SIG-M5 treated with dmso at 0.1 percent for 504 hours (cell line): Measurements from ENCODE around the gene CCDC73.

Source experiments
- DNase-seq: peaks from one replicate; lab custom pipeline; 2025; ENCODE audit not compliant: unreplicated experiment; lab: John Stamatoyannopoulos, UW

CCDC73 gene

GRCh38 chr11:32794439-32794838, at the start of gene CCDC73:
Gene CCDC73, minus strand, starts transcription at chr11:32794662. Its CDS starts 34,419 bp downstream, at chr11:32760243.
- no peak for DNase-seq

DNA sequence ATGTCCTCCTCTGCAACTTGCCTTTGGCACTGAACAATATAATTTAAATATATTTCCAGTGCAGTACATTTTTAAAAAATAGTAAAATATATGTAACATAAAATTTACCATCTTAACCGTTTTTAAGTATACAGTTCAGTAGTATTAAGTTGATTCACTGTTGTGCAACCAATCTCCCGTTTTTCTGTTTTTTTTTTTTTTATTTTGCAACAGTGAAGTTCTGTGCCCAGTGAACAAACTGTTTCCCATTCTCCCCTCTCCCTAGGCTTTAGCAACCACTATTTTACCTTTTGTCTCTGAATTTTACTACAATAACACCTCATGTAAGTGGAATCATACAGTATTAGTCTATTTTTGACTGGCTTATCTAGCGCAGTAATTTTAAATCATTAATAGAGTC, 49.1 kb upstream of the CCDC73 start:
- DNase-seq, result peak; percentile 12

GRCh38 chr11:32840587-32840986, 46.1 kb upstream of the CCDC73 start:
- DNase-seq, result peak; percentile 33

GRCh38 chr11:32839308-32839707, 44.8 kb upstream of the CCDC73 start:
- no peak for DNase-seq

DNA sequence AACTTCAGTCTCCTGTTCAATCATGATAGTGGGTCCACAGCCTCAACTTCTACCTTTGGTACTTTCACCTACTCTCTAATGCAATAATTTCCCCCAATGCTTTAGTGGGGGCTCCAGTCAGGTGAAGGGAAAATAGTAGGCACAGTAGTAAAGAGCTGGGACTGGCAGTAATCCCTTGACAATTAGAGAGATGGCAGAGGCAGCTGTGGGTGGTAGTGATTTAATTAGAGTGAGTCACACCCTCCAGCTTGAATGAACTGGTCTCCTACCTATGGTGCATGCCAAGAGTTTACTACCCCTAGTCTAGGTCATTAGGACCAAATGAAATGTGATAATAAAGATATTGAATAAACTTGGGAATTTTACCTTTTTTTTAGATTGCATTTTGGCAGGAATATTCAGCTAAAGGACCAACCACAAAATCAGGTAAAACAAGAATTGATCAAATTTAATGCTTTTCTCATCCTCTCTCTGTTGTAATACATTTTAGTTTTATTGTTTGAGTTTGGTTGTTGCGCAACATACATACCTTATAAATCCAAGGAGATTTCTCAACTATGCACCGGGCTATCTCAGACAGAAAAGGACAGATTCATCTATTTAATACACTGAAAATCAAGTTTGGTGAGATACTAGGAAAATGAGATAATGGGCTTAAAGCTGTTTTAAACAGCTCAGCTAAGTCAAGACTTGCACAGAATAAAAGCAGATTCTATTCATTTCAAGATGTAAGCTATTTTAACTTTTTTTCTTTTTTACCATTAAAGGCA, 44.2 kb upstream of the CCDC73 start:
- DNase-seq, result no peak

- no peak for DNase-seq
Observed at GRCh38 chr11:32836946-32837345, 42.5 kb upstream of the CCDC73 start.

- no peak for DNase-seq
Observed at GRCh38 chr11:32833921-32834320, 39.5 kb upstream of the CCDC73 start.

DNA sequence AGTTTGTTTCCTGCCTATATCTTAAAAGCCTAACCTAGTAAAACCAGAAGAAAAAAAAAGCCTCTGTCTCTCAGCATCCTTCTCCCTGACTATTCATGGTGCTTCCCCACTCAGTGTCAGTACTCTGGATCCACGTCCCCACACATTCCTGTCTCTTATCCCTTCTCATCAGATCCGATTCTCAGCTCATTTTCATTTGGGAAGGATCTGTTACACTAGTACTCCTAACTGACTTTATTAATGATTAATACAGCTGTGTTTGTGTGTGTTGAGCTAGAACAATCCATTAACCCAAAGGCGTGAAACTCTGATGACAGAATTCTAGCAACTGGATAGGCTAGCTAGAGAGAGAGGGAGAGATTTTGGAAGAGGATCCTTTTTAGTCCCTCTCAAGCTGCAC, 36.8 kb upstream of the CCDC73 start:
- no peak for DNase-seq

DNA sequence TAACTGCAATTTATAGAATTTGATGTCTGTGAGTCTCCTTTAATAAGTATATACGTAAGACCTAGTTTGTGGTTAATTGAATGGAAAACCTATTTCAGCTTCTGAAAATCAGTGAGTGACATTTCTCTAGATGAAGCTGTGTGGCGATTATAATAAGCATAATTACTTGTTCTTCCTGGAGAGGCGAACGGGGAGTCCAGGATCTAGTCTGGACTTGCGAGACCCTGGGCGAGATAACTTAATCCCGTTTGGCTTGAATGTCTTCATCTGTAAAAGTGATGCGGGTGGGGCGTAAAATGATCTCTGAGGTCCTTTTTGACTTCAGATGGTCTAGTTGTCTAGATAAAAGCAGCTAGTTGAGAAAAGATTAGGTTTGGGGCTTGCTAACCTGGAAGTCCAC, 36.3 kb upstream of the CCDC73 start:
- DNase-seq, result no peak

DNA sequence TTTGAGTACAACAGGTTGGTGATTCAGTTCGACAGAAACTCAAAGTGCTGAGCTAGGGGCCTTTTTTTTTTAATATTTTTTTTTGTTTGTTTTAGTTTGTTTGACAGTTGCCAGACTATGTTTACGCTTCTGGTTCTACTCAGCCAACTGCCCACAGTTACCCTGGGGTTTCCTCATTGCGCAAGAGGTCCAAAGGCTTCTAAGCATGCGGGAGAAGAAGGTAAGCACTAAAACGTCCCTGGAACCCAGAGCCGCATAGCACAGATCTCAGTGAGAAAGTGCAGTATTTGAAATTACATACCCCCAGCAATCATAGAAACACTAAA, 35.9 kb upstream of the CCDC73 start:
- peak; percentile 34 for DNase-seq

GRCh38 chr11:32829680-32830412, 35.4 kb upstream of the CCDC73 start, which contains the start of gene PRRG4:
Gene PRRG4, plus strand, starts transcription at chr11:32829927. Its CDS starts 603 bp downstream, at chr11:32830530.
- peak; percentile 79 for DNase-seq

DNA sequence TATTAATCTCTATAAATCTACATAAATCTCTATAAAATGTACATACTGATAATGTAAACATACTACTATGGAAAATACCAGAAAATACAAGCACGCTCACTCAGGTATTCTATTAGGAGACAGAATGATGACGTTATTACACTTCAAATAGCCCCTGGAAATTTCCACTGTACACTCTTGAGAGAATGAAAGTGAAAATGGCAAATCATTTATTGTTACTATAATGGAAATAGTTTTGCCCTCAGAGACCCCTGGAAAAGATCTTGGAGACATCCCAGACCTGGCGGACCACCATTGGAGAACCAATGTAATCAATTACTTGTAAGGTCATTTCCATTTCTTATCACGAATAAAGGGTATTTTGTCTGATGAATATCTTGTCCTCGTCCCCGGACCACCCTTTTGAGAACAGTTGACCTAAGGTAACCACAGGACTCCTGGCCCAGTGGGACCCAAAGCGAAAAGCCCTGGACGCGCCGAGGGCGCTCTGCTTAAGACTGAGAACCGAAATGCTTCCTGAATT, 34.8 kb upstream of the CCDC73 start:
- DNase-seq, result no peak

- no peak for DNase-seq
Observed at GRCh38 chr11:32827276-32827675, 32.8 kb upstream of the CCDC73 start.

GRCh38 chr11:32826113-32826512, 31.7 kb upstream of the CCDC73 start:
- DNase-seq, result no peak

DNA sequence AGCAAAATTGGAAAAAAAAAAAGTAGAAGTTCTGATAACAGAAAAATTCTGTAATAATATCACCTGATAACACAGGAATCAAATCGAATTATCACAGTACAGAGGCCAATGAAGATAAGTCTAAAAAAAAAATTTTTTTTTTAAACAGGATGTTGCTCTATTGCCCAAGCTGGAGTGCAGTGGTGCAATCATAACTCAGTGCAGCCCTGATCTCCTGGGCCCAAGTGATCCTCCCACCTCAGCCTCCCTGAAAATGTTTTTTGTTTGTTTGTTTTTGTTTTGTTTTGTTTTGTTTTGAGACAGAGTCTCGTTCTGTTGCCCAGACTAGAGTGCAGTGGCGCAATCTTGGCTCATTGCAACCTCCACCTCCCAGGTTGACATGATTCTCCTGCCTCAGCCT, 29.2 kb upstream of the CCDC73 start:
- peak; percentile 39 for DNase-seq

- DNase-seq, result no peak
Observed at GRCh38 chr11:32821917-32822560, 27.6 kb upstream of the CCDC73 start.

- no peak for DNase-seq
Observed at GRCh38 chr11:32821517-32821916, 27.1 kb upstream of the CCDC73 start.

GRCh38 chr11:32820497-32820896, 26.0 kb upstream of the CCDC73 start:
- no peak for DNase-seq

GRCh38 chr11:32819187-32819586, 24.7 kb upstream of the CCDC73 start:
- no peak for DNase-seq

- DNase-seq, result no peak
Observed at GRCh38 chr11:32817852-32818183, 23.4 kb upstream of the CCDC73 start.

DNA sequence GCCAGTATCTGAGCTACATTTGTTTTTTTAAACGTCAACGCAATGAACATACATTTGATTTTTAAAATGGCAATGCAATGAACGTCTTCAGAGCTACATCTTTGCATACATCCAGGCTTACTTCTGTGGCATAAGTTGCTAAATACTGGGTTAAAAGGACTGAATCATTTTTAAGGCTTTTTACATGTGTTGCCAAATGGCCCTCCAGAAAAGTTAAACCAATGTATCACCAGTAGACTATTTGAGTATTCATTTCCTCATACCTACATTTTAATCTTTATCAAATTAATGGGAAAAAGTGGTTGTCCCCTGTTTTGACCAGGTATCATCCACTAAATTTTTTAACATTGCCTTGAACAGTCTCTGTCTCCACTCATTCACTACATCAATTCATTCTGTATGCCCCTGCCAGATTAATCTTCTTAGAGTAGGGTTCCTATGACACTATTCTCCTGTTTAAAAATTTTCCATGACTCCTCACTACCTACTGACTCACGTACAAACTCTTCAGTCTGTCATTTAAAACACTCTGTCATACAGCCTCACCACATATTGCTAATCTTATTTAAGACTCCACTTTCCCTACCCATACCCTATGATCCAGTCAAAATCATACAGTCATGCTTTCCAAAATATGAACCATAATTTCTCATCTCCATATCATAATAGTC, 22.9 kb upstream of the CCDC73 start:
- DNase-seq, result no peak
